Endothelial cell of umbilical vein (primary cell): Measurements from ENCODE around the gene F8. TPM values are rescaled to one million over a fixed set of nuclear protein-coding genes. Genes with fewer than 3 reads are reported as not detected.
"Not testable (repeated sequence)": the region's sequence is repeated elsewhere in the genome, so short reads cannot be mapped to it uniquely, and the experiment has no call there.

Experiments
- BruUV-seq: library from RNA; stranded (reverse); fragments of 400-500 nt; replicated peaks from 2 replicates; lab custom pipeline; 2021; lab: Mats Ljungman, UMichigan
- CTCF ChIA-PET: fragments of 300-600, 350-600 bp; sonication (Branson Sonifier 250); formaldehyde crosslinking; loops from one replicate; lab custom pipeline; 2021; ENCODE audit warnings: antibody characterized with exemption, inconsistent platforms; lab: Charles Lee
- POLR2A ChIA-PET: fragments of 300-600, 350-600 bp; sonication (Branson Sonifier 250); formaldehyde crosslinking; loops from one replicate; lab custom pipeline; 2021; ENCODE audit warnings: antibody characterized with exemption, inconsistent platforms; lab: Charles Lee
- DNase-seq: peaks from one replicate; pipeline ENCODE4 v3.0.0-alpha.2; 2011; ENCODE audit warnings: low read depth, low spot score
- FAIRE-seq: peaks from 2 replicates; lab custom pipeline; 2011; peaks lifted over from hg19 to GRCh38; lab: Jason Lieb, UNC
- H2AFZ ChIP-seq: 2 replicates; pipeline ENCODE4 v1.6.0; 2012; ENCODE audit warnings: low read depth, low read length, control low read depth, inconsistent platforms
- H3K27ac ChIP-seq: 2 replicates; pipeline ENCODE4 v1.5.1; 2011; ENCODE audit warnings: low read depth, mild to moderate bottlenecking, control low read depth, low read length, moderate library complexity; ENCODE audit not compliant: insufficient read depth
- H3K27me3 ChIP-seq, 2 experiments: 2 replicates each; pipeline versions ENCODE4 v1.6.0 to v1.6.1; 2011; ENCODE audit warnings: low read length in 2 of 2, mixed read lengths in 1 of 2; ENCODE audit not compliant: control insufficient read depth in 2 of 2, insufficient read depth in 2 of 2
- H3K36me3 ChIP-seq, 2 experiments: 2 replicates in 1 of 2; 3 replicates in 1 of 2; pipeline ENCODE4 v1.5.1; 2011; ENCODE audit warnings: low read length in 2 of 2, mild to moderate bottlenecking in 1 of 2, moderate library complexity in 1 of 2; ENCODE audit not compliant: control insufficient read depth in 2 of 2, insufficient read depth in 2 of 2; ENCODE audit errors: extremely low read depth in 1 of 2
- H3K4me1 ChIP-seq: 3 replicates; pipeline ENCODE4 v1.5.1; 2011; ENCODE audit warnings: mild to moderate bottlenecking, low read length; ENCODE audit not compliant: control insufficient read depth, insufficient read depth; ENCODE audit errors: extremely low read depth
- H3K4me2 ChIP-seq: 2 replicates; pipeline ENCODE4 v1.6.1; 2011; ENCODE audit warnings: low read length, control low read depth, mixed read lengths; ENCODE audit not compliant: insufficient read depth
- H3K4me3 ChIP-seq, 3 experiments: fragments of 200-600 bp in 1 of 3; sonication (generic), shearing (Covaris generic) in 1 of 3; replicated peaks in 1 of 3; 2 replicates each; pipeline ENCODE4 v1.5.1; 2011 to 2016; ENCODE audit warnings: control low read depth in 3 of 3, low read length in 3 of 3, mild to moderate bottlenecking in 2 of 3, inconsistent platforms in 1 of 3, low read depth in 1 of 3, moderate library complexity in 1 of 3; ENCODE audit not compliant: insufficient read depth in 1 of 3
- H3K79me2 ChIP-seq: 2 replicates; pipeline ENCODE4 v1.6.0; 2012; ENCODE audit warnings: low read length, inconsistent platforms; ENCODE audit not compliant: control insufficient read depth, insufficient read depth
- H3K9ac ChIP-seq: replicated peaks from 2 replicates; pipeline ENCODE3; 2011; ENCODE audit warnings: low read length, control low read depth; ENCODE audit not compliant: insufficient read depth; ENCODE audit errors: extremely low read depth
- H3K9me1 ChIP-seq: replicated peaks from 3 replicates; pipeline ENCODE4 v1.6.0; 2011; ENCODE audit warnings: mild to moderate bottlenecking, low read length; ENCODE audit not compliant: control insufficient read depth, insufficient read depth; ENCODE audit errors: extremely low read depth
- H3K9me3 ChIP-seq: replicated peaks from 2 replicates; pipeline ENCODE4 v1.5.1; 2012; ENCODE audit warnings: low read length, inconsistent platforms; ENCODE audit not compliant: control insufficient read depth, insufficient read depth
- H4K20me1 ChIP-seq: replicated peaks from 2 replicates; pipeline ENCODE3; 2011; ENCODE audit warnings: mild to moderate bottlenecking, low read length; ENCODE audit not compliant: control insufficient read depth, insufficient read depth; ENCODE audit errors: extremely low read depth
- EZH2 ChIP-seq: IDR thresholded peaks from 2 replicates; pipeline ENCODE4 v1.6.1; 2012; ENCODE audit warnings: borderline replicate concordance, low read depth, mild to moderate bottlenecking, moderate library complexity, low read length, inconsistent platforms; ENCODE audit not compliant: severe bottlenecking
- FOS ChIP-seq: IDR thresholded peaks from 2 replicates; pipeline ENCODE4 v1.6.1; 2011; ENCODE audit warnings: mild to moderate bottlenecking, low read length, moderate library complexity, borderline replicate concordance; ENCODE audit not compliant: insufficient read depth
- GATA2 ChIP-seq: IDR thresholded peaks from 2 replicates; pipeline ENCODE4 v1.7.0; 2011; ENCODE audit warnings: low read depth, mild to moderate bottlenecking, moderate library complexity, mixed read lengths, low read length; ENCODE audit not compliant: insufficient read length, insufficient read depth
- JUN ChIP-seq: IDR thresholded peaks from 2 replicates; pipeline ENCODE4 v1.6.1; 2011; ENCODE audit warnings: borderline replicate concordance, low read depth; ENCODE audit not compliant: insufficient read length, insufficient read depth
- POLR2A ChIP-seq: IDR thresholded peaks from 2 replicates; pipeline ENCODE4 v1.6.1; 2012; ENCODE audit warnings: low read depth, mild to moderate bottlenecking, control low read depth, low read length
- POLR2AphosphoS5 ChIP-seq: IDR thresholded peaks from 2 replicates; pipeline ENCODE4 v1.6.1; 2012; ENCODE audit warnings: low read depth, mild to moderate bottlenecking, control low read depth, low read length, moderate library complexity; ENCODE audit not compliant: insufficient read depth
- dilution Hi-C: fragments of 300-500 bp; cut with MboI; formaldehyde crosslinking; loops from one replicate; pipeline ENCODE4 v1.15.0; 2019; ENCODE audit warnings: low sequenced_read_pairs; ENCODE audit not compliant: extremely low pct_ligation_motif_present
- intact Hi-C: fragments of 100-400 bp; cut with micrococcal nuclease; formaldehyde crosslinking; loops from one replicate; pipeline ENCODE4 v1.10.0; 2022
- polyA plus RNA-seq, 4 experiments: library from polyadenylated mRNA; depleted of rRNA in 3 of 4; stranded (reverse) in 3 of 4; unstranded in 1 of 4; fragments of >200 nt; gene quantifications; 2 replicates each; pipeline versions ENCODE4 v1.2.1 to v1.2.3, GENCODE V29; 2011 to 2012; ENCODE audit warnings: missing spikeins in 1 of 4
- total RNA-seq: library from RNA; stranded (reverse); gene quantifications from 2 replicates; pipeline ENCODE4 v1.2.3, GENCODE V29; 2021
- TF ChIP-seq, protein P1 (sequence below), 2 donors: IDR thresholded peaks; 1 replicate in 1 of 2; 2 replicates in 1 of 2; pipeline ENCODE4 v1.5.1; 2011; ENCODE audit warnings: low read length in 2 of 2, mild to moderate bottlenecking in 2 of 2, moderate library complexity in 2 of 2, control low read depth in 1 of 2, inconsistent platforms in 1 of 2, low read depth in 1 of 2; ENCODE audit not compliant: insufficient read depth in 1 of 2; ENCODE audit errors: extremely low read depth in 1 of 2
- TF ChIP-seq, protein P2 (sequence below): IDR thresholded peaks from 2 replicates; pipeline ENCODE4 v1.6.1; 2011; ENCODE audit not compliant: insufficient read depth, insufficient read length

F8 gene
- total and polyA plus RNA-seq, 2 donors (not counting 3 experiments of a cell fraction or from before 2014, with no cell fraction given): 0.62 to 1.1 TPM

DNA sequence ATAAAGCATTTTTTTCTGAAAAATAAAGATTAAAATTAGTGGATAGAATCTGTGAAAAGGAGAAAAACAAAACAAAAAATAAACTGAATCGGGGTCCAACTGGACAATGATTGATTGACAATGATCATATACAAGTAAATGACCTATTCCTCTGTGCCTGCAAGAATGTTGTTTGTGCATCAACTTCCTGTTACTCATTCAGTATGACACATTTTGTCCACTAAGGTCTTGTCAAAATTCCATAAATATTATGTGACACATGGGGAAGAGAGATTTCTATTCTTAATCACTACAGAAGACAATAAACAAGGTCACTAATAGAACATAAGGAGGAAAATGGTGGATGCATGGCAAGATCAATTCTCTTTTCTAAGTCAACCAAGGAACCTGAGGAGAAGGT, 54.9 kb downstream of the F8 start:
- CTCF ChIA-PET: interaction anchor here (1.0 kb wide), 1 partner anchor 50 kb away, joined by 3 read pairs; no protein-coding TSS in a partner anchor
- DNase-seq: peak; percentile 57

DNA sequence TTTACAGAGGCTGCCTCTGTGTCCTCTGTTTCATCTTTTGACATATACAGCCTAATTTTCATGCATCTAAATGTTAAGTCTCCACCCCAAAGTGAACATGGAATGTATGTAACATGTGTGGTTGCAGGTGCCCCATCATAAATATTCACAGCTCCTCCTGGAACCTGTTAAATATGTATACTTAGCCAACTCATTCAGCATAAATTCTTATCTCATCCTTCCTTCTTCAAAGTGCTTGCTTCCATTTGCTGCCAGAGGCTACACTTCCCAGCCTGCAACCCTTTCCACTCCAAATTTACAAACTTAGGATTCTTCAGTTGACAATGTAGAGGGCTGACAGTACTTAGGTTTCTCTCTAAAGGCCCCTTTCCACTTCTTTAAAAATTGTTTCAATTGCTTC, 60.6 kb downstream of the F8 start:
- no peak overlapping the region for H3K27ac ChIP-seq
- DNase-seq: no peak
- TF ChIP-seq EZH2 (no peak), GATA2 (no peak), POLR2AphosphoS5 (no peak), POLR2A (no peak), JUN (no peak)
- TF ChIP-seq, protein P1, sequence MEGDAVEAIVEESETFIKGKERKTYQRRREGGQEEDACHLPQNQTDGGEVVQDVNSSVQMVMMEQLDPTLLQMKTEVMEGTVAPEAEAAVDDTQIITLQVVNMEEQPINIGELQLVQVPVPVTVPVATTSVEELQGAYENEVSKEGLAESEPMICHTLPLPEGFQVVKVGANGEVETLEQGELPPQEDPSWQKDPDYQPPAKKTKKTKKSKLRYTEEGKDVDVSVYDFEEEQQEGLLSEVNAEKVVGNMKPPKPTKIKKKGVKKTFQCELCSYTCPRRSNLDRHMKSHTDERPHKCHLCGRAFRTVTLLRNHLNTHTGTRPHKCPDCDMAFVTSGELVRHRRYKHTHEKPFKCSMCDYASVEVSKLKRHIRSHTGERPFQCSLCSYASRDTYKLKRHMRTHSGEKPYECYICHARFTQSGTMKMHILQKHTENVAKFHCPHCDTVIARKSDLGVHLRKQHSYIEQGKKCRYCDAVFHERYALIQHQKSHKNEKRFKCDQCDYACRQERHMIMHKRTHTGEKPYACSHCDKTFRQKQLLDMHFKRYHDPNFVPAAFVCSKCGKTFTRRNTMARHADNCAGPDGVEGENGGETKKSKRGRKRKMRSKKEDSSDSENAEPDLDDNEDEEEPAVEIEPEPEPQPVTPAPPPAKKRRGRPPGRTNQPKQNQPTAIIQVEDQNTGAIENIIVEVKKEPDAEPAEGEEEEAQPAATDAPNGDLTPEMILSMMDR (IDR thresholded peaks at IDR 0.05; ENCODE audit: extremely low read depth in 1 of 2, insufficient read depth in 1 of 2, low read depth in 1 of 2, low read length in 2 of 2): no peak
- TF ChIP-seq, protein P2, sequence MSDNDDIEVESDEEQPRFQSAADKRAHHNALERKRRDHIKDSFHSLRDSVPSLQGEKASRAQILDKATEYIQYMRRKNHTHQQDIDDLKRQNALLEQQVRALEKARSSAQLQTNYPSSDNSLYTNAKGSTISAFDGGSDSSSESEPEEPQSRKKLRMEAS: no peak
- no peaks in the 10 kb centered on the region for H4K20me1 ChIP-seq
- no peak overlapping the region for H3K9ac ChIP-seq
- CTCF ChIA-PET: no interaction called here
- no peak overlapping the region for H3K4me3 ChIP-seq
- no peak overlapping the region for H2AFZ ChIP-seq
- H3K79me2 ChIP-seq: no peaks in the 10 kb centered on the region
- dilution Hi-C loops: no loop called here
- POLR2A ChIA-PET: no interaction called here
- no TSS peak for BruUV-seq
- H3K4me2 ChIP-seq: no peak overlapping the region
- no peaks in the 10 kb centered on the region for H3K4me1 ChIP-seq
- no peaks in the 10 kb centered on the region for H3K36me3 ChIP-seq
- intact Hi-C loops: no loop called here
- no peaks in the 10 kb centered on the region for H3K9me3 ChIP-seq
- FAIRE-seq: no peak
- no peaks in the 10 kb centered on the region for H3K27me3 ChIP-seq
- no peaks in the 10 kb centered on the region for H3K9me1 ChIP-seq

More for the DNA sequence above, 54.9 kb downstream of the F8 start:
- no peak overlapping the region for H3K4me2 ChIP-seq
- H2AFZ ChIP-seq: no peak overlapping the region
- peaks cover 12% of the 10 kb centered on the region for H3K4me1 ChIP-seq
- dilution Hi-C loops: no loop called here
- TF ChIP-seq POLR2A: no peak
- TF ChIP-seq FOS: peak; percentile 63
- peak; percentile 90 for TF ChIP-seq JUN
- H3K27ac ChIP-seq: no peak overlapping the region
- BruUV-seq: no TSS peak
- intact Hi-C loops: no loop called here
- H3K79me2 ChIP-seq: no peaks in the 10 kb centered on the region
- H3K9me1 ChIP-seq: no peaks in the 10 kb centered on the region
- peak; percentile 69 for FAIRE-seq
- H3K9me3 ChIP-seq: no peaks in the 10 kb centered on the region
- H3K27me3 ChIP-seq: no peaks in the 10 kb centered on the region
- no peak overlapping the region for H3K4me3 ChIP-seq
- no peak overlapping the region for H3K9ac ChIP-seq
- no peaks in the 10 kb centered on the region for H4K20me1 ChIP-seq
- POLR2A ChIA-PET: no interaction called here
- no peaks in the 10 kb centered on the region for H3K36me3 ChIP-seq

DNA sequence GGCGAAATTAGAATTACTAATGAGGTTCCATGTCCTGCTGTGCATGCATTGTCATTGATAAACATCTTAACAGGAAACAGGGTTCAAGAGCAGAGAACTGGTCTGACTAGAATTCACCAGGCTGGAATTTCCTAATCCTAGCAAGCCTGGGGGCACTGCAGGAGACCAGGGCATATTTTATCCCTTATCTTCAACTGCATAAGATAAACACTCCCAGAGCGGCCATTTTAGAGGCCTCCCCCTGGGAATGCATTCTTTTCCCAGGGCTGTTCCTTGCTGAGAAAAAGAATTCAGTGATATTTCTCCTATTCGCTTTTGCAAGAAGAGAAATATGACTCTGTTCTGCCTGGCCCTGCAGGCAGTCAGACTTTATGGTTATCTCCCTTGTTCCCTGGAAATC, 66.7 kb downstream of the F8 start:
- H3K27me3 ChIP-seq, H3K4me2 ChIP-seq, H3K27ac ChIP-seq, dilution Hi-C loops, H3K9me1 ChIP-seq, H4K20me1 ChIP-seq, H3K4me3 ChIP-seq, FAIRE-seq, intact Hi-C loops, CTCF ChIA-PET, H3K9ac ChIP-seq, BruUV-seq, H3K79me2 ChIP-seq, POLR2A ChIA-PET, H2AFZ ChIP-seq, H3K36me3 ChIP-seq, H3K9me3 ChIP-seq, DNase-seq, H3K4me1 ChIP-seq: not testable (repeated sequence)
